Lower lobe of right lung (tissue), 2 donors: ENCODE results near the gene SPATA6L. TPM values are rescaled to one million over a fixed set of nuclear protein-coding genes. Genes with fewer than 3 reads are reported as not detected.

Experiments used
- ATAC-seq, 2 donors: fragments of 200-7000 bp; cut with Tn5 transposase; one replicate each; pipeline ENCODE4 v1.9.1; 2020 to 2022; ENCODE audit warnings: mild to moderate bottlenecking in 2 of 2, moderate library complexity in 2 of 2
- DNase-seq: peaks from one replicate; pipeline ENCODE4 v3.0.0-alpha.2; 2020
- H3K27ac ChIP-seq: fragments of 200-600 bp; one replicate; pipeline ENCODE4 v1.8.0; 2022
- H3K27me3 ChIP-seq: fragments of 200-600 bp; one replicate; pipeline ENCODE4 v1.8.0; 2022; ENCODE audit warnings: low read depth
- H3K36me3 ChIP-seq: fragments of 200-600 bp; one replicate; pipeline ENCODE4 v1.8.0; 2022; ENCODE audit warnings: mild to moderate bottlenecking
- H3K4me1 ChIP-seq: fragments of 200-600 bp; one replicate; pipeline ENCODE4 v1.8.0; 2022
- H3K4me3 ChIP-seq: fragments of 200-600 bp; one replicate; pipeline ENCODE4 v1.8.0; 2022; ENCODE audit warnings: mild to moderate bottlenecking
- H3K9me3 ChIP-seq: fragments of 200-600 bp; one replicate; pipeline ENCODE4 v1.8.0; 2022
- CTCF ChIP-seq: fragments of 200-600 bp; IDR thresholded peaks from one replicate; pipeline ENCODE4 v1.8.0; 2022; ENCODE audit warnings: antibody characterized with exemption, mild to moderate bottlenecking
- intact Hi-C: fragments of 100-400 bp; cut with DNase I; formaldehyde crosslinking; loops from one replicate; pipeline ENCODE4 v1.11.0; 2022
- total RNA-seq: library from RNA; stranded (reverse); fragmentation: NEBNext Ultra II Directional; extraction: Animal tissue kit (Norgen Biotek cat#: 25700); gene quantifications from one replicate; pipeline ENCODE4 v1.2.1, GENCODE V29; 2021
- donor health status: DM: no; HTN: yes; CAD: no; lungs with severe emphysema.

Gene SPATA6L
- total RNA-seq, 1 donor from 2014 or later = 16.3 TPM

GRCh38 chr9:4690144-4690543 lies 23.9 kb upstream of the SPATA6L start:
- Histone ChIP-seq H3K27me3 (no peaks in the 10 kb centered on the region), H3K4me3 (no peak overlapping the region), H3K36me3 (peaks cover 60% of the 10 kb centered on the region), H3K9me3 (no peaks in the 10 kb centered on the region), H3K27ac (no peak overlapping the region), H3K4me1 (peaks cover 19% of the 10 kb centered on the region)
- no peak for TF ChIP-seq CTCF
- intact Hi-C loops = no loop called here
- ATAC-seq (no peak), DNase-seq (no peak)

GRCh38 chr9:4689687-4690104 lies 23.4 kb upstream of the SPATA6L start:
- intact Hi-C loops = no loop called here
- H3K27me3 ChIP-seq = no peaks in the 10 kb centered on the region
- no peak overlapping the region for H3K4me3 ChIP-seq
- TF ChIP-seq CTCF = no peak
- H3K36me3 ChIP-seq = peaks cover 64% of the 10 kb centered on the region
- H3K27ac ChIP-seq = no peak overlapping the region
- ATAC-seq (peak; percentile 35 to 75), DNase-seq (no peak)
- peaks cover 19% of the 10 kb centered on the region for H3K4me1 ChIP-seq
- H3K9me3 ChIP-seq = no peaks in the 10 kb centered on the region

DNA sequence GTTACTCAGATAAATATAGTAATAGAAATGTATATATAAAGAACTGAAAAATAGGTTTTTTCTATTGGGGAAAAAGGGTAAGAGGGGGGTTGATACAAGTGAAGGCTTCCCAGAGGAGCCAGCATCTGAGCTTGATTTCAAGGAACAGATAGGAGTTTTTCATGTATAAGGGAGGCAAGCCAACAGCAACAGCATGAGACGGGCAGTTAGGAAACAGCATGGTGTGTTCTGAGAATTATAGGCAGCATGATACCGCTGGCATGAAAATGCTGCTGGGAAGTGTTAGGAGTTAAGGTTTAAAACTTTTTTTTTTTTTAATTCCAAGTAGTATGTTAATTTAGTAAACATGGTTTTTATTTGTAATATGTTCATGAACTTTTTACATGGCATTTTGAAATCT lies 22.7 kb upstream of the SPATA6L start:
- Histone ChIP-seq H3K27me3 (no peaks in the 10 kb centered on the region), H3K27ac (no peak overlapping the region), H3K36me3 (peaks cover 61% of the 10 kb centered on the region), H3K4me1 (peaks cover 19% of the 10 kb centered on the region), H3K4me3 (no peak overlapping the region), H3K9me3 (no peaks in the 10 kb centered on the region)
- no peak for TF ChIP-seq CTCF
- ATAC-seq = no peak
- no peak for DNase-seq
- intact Hi-C loops = no loop called here

DNA sequence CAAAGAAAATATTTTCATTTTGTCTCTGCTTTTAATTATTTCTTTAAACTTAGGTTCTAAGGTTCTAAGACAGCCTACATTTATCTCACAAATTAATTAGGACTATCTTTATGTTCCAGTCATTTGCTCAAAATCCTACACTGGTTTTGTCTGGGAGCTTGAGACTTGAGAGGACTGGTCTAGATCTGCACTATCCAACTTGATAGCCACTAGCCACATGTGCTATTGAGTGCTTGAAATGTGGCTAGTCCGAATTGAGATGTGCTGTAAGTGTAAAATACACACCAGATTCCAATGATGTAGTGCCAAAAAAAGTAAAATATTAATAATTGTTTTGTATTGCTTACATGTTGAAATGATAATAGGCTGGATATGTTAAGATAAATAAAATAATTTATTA lies 20.3 kb upstream of the SPATA6L start:
- H3K4me1 ChIP-seq = peaks cover 17% of the 10 kb centered on the region
- H3K36me3 ChIP-seq = peaks cover 56% of the 10 kb centered on the region
- no peaks in the 10 kb centered on the region for H3K27me3 ChIP-seq
- DNase-seq (no peak), ATAC-seq (no peak)
- no peaks in the 10 kb centered on the region for H3K9me3 ChIP-seq
- intact Hi-C loops = no loop called here
- no peak overlapping the region for H3K4me3 ChIP-seq
- peak overlapping the region; percentile 5 for H3K27ac ChIP-seq
- no peak for TF ChIP-seq CTCF

- peaks cover 21% of the 10 kb centered on the region for H3K4me1 ChIP-seq
- H3K9me3 ChIP-seq = no peaks in the 10 kb centered on the region
- H3K27ac ChIP-seq = no peak overlapping the region
- intact Hi-C loops = no loop called here
- DNase-seq (no peak), ATAC-seq (no peak)
- peaks cover 51% of the 10 kb centered on the region for H3K36me3 ChIP-seq
- H3K4me3 ChIP-seq = no peak overlapping the region
- H3K27me3 ChIP-seq = no peaks in the 10 kb centered on the region
- no peak for TF ChIP-seq CTCF
These were observed 19.8 kb upstream of the SPATA6L start for GRCh38 chr9:4686112-4686511.

DNA sequence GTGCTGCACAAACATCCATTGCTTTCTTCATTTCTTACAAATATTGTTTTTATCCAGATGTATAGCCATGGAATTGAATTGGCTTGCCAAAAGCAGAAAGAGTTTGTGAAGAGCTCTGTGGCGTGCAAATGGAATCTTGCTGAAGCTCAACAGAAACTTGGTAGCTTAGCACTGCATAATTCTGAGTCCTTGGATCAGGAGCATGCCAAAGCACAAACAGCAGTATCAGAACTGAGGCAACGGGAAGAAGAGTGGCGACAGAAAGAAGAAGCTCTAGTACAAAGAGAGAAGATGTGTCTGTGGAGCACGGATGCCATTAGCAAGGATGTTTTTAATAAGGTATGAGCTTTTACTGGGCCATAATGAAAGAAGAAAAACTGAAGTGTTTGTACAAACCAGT lies 18.5 kb upstream of the SPATA6L start:
- intact Hi-C loops = no loop called here
- TF ChIP-seq CTCF = no peak
- DNase-seq (no peak), ATAC-seq (no peak)
- Histone ChIP-seq H3K27ac (no peak overlapping the region), H3K4me1 (peaks cover 28% of the 10 kb centered on the region), H3K9me3 (no peaks in the 10 kb centered on the region), H3K4me3 (no peak overlapping the region), H3K27me3 (no peaks in the 10 kb centered on the region), H3K36me3 (peaks cover 40% of the 10 kb centered on the region)
